Measurements from ENCODE around the gene KRT83. TPM values are rescaled to one million over a fixed set of nuclear protein-coding genes. Genes with fewer than 3 reads are reported as not detected.

The KRT83 gene
- total RNA-seq, 1 donor from 2014 or later: not detected

DNA sequence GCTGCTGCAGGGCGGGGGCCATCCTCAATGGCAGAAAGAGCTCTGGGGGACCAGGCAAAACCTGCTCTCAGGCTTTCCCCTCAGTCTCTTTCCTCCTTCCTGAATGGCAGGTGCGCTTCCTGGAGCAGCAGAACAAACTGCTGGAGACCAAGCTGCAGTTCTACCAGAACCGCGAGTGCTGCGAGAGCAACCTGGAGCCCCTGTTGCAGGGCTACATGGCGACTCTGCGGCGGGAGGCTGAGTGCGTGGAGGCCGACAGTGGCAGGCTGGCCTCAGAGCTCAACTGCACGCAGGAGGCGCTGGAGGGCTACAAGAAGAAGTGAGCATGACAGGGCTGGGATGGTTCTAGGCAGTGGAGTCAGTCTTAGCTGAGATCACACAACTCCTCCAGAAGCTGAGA lies 22.9 kb upstream of the KRT83 start:
- Histone ChIP-seq H3K4me2 (no peak overlapping the region), H3K4me3 (no peak overlapping the region), H3K27me3 (no peaks in the 10 kb centered on the region), H3K27ac (no peak overlapping the region), H3K79me2 (ENCODE audit: low read depth) (no peaks in the 10 kb centered on the region), H3K9ac (no peak overlapping the region), H3K36me3 (no peaks in the 10 kb centered on the region), H2AFZ (replicated peaks) (no peak overlapping the region), H3K9me3 (ENCODE audit: low read depth) (no peaks in the 10 kb centered on the region), H4K20me1 (ENCODE audit: low read depth) (no peaks in the 10 kb centered on the region), H3F3A (ENCODE audit: low read depth) (no peaks in the 10 kb centered on the region), H3K4me1 (no peaks in the 10 kb centered on the region)
- Mint-ChIP-seq H3K9me3 (peaks cover 8% of the 10 kb centered on the region), H3K4me3 (no peak overlapping the region), H3K36me3 (no peaks in the 10 kb centered on the region), H3K27ac (no peak overlapping the region), H3K4me1 (no peaks in the 10 kb centered on the region), H3K27me3 (ENCODE audit: insufficient read depth, low read depth) (peaks cover 13% of the 10 kb centered on the region)
- DNase-seq (ENCODE audit: low spot score): no peak
- TF ChIP-seq EZH2 (IDR thresholded peaks at IDR 0.05) (no peak), EZH2phosphoT487 (IDR thresholded peaks at IDR 0.05) (no peak)
- TF ChIP-seq, protein P1, sequence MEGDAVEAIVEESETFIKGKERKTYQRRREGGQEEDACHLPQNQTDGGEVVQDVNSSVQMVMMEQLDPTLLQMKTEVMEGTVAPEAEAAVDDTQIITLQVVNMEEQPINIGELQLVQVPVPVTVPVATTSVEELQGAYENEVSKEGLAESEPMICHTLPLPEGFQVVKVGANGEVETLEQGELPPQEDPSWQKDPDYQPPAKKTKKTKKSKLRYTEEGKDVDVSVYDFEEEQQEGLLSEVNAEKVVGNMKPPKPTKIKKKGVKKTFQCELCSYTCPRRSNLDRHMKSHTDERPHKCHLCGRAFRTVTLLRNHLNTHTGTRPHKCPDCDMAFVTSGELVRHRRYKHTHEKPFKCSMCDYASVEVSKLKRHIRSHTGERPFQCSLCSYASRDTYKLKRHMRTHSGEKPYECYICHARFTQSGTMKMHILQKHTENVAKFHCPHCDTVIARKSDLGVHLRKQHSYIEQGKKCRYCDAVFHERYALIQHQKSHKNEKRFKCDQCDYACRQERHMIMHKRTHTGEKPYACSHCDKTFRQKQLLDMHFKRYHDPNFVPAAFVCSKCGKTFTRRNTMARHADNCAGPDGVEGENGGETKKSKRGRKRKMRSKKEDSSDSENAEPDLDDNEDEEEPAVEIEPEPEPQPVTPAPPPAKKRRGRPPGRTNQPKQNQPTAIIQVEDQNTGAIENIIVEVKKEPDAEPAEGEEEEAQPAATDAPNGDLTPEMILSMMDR (IDR thresholded peaks at IDR 0.05): no peak

DNA sequence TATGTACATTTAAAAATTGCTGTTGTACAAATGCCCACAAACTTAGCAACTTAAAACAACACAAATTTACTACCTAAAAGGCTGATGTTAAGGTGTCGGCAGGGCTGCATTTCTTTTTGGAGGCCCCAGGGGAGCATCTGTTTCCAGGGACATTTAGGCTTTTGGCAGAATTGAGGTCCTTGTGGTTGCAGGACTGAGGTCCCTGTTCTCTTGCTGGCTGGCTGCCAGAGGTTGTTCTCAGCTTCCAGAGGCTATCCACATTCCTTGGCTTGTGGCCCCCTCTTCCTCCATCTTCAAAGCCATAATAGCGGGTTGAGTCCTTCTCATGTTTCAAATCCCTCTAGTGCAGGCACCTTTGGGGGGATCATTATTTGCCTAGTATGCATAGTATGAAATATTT lies 22.4 kb upstream of the KRT83 start:
- Histone ChIP-seq H3K9ac (no peak overlapping the region), H3K79me2 (ENCODE audit: low read depth) (no peaks in the 10 kb centered on the region), H2AFZ (replicated peaks) (no peak overlapping the region), H3K27me3 (no peaks in the 10 kb centered on the region), H3F3A (ENCODE audit: low read depth) (no peaks in the 10 kb centered on the region), H3K4me3 (no peak overlapping the region), H4K20me1 (ENCODE audit: low read depth) (no peaks in the 10 kb centered on the region), H3K36me3 (no peaks in the 10 kb centered on the region), H3K9me3 (ENCODE audit: low read depth) (no peaks in the 10 kb centered on the region), H3K4me2 (no peak overlapping the region), H3K27ac (no peak overlapping the region), H3K4me1 (no peaks in the 10 kb centered on the region)
- Mint-ChIP-seq H3K4me3 (no peak overlapping the region), H3K4me1 (no peaks in the 10 kb centered on the region), H3K36me3 (no peaks in the 10 kb centered on the region), H3K27ac (no peak overlapping the region), H3K9me3 (peaks cover 8% of the 10 kb centered on the region), H3K27me3 (ENCODE audit: insufficient read depth, low read depth) (peaks cover 13% of the 10 kb centered on the region)
- no peak for DNase-seq (ENCODE audit: low spot score)
- TF ChIP-seq, protein P1 (IDR thresholded peaks at IDR 0.05): no peak
- TF ChIP-seq EZH2phosphoT487 (IDR thresholded peaks at IDR 0.05) (no peak), EZH2 (IDR thresholded peaks at IDR 0.05) (no peak)

DNA sequence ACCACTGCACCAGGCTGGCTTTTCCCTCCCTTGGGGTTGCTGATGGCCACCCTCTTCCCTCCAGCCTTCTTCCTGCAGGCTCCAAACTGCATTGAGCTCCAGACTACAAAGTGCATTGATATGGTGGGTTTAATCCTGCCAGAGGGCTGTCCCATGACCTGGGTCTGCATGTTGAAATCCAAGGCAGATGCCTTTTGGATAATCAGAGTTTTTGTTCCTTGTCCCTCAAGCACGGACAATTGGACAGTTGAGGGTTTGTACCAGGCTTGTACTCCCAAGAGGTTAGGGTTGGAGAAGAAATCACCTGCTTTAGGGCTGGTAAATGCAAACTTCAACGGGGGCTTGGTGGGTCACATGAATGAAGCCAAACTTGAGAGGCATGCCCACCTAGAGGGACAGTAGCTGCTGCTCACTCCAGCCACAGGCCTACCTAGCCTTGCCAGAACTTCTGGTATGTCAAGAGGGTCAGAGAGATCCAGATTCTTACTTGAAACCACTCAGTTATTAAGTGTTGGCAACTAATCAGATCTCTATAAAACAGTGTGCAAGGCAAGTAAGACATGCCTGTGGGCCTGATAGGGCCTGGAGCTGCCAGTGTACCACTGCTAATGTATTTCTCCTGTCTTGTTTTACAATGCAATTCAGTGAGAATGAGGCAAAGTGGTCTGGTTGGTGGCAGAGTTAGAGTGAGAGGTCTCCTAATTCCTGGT lies 21.7 kb upstream of the KRT83 start:
- Histone ChIP-seq H3K4me3 (no peak overlapping the region), H3K27me3 (no peaks in the 10 kb centered on the region), H3K4me2 (no peak overlapping the region), H3K36me3 (no peaks in the 10 kb centered on the region), H2AFZ (replicated peaks) (no peak overlapping the region), H4K20me1 (ENCODE audit: low read depth) (no peaks in the 10 kb centered on the region), H3K9ac (no peak overlapping the region), H3F3A (ENCODE audit: low read depth) (no peaks in the 10 kb centered on the region), H3K4me1 (no peaks in the 10 kb centered on the region), H3K79me2 (ENCODE audit: low read depth) (no peaks in the 10 kb centered on the region), H3K27ac (no peak overlapping the region), H3K9me3 (ENCODE audit: low read depth) (no peaks in the 10 kb centered on the region)
- Mint-ChIP-seq H3K27ac (no peak overlapping the region), H3K4me3 (no peak overlapping the region), H3K27me3 (ENCODE audit: insufficient read depth, low read depth) (peaks cover 10% of the 10 kb centered on the region), H3K36me3 (no peaks in the 10 kb centered on the region), H3K4me1 (no peaks in the 10 kb centered on the region), H3K9me3 (peaks cover 8% of the 10 kb centered on the region)
- no peak for DNase-seq (ENCODE audit: low spot score)
- TF ChIP-seq, protein P1 (IDR thresholded peaks at IDR 0.05): no peak
- TF ChIP-seq EZH2 (IDR thresholded peaks at IDR 0.05) (no peak), EZH2phosphoT487 (IDR thresholded peaks at IDR 0.05) (no peak)
